K562 (cell line): ENCODE measurements around the gene CCDC97. TPM values are rescaled to one million over a fixed set of nuclear protein-coding genes. Genes with fewer than 3 reads are reported as not detected.

ENCODE experiments used
- BDP1 ChIP-seq: IDR thresholded peaks from 3 replicates; pipeline ENCODE4 v1.6.1; 2011; ENCODE audit not compliant: insufficient read length, insufficient read depth
- ERF ChIP-seq: fragments of 450-650 bp; formaldehyde crosslinking; IDR thresholded peaks from 2 replicates; pipeline ENCODE4 v1.4.0; 2020; ENCODE audit warnings: mild to moderate bottlenecking, mixed read lengths
- HCFC1 ChIP-seq: IDR thresholded peaks from 2 replicates; pipeline ENCODE4 v1.6.1; 2012; ENCODE audit warnings: low read depth, low read length, improper control_type of control experiment
- HNRNPUL1 ChIP-seq: fragments of 200-400 bp; formaldehyde crosslinking; IDR thresholded peaks from 2 replicates; pipeline ENCODE4 v1.6.1; 2017; ENCODE audit warnings: low read length
- IFI16 ChIP-seq: fragments of 250-450 bp; sonication (Bioruptor Pico); IDR thresholded peaks from 2 replicates; pipeline ENCODE4 v2.1.2; 2022; ENCODE audit warnings: mild to moderate bottlenecking, inconsistent platforms
- LCOR ChIP-seq: sonication (generic); formaldehyde crosslinking; IDR thresholded peaks from 2 replicates; pipeline ENCODE4 v1.8.0; 2022; ENCODE audit warnings: mild to moderate bottlenecking, missing genetic modification reagents
- PCBP2 ChIP-seq: fragments of 200-400 bp; formaldehyde crosslinking; IDR thresholded peaks from 2 replicates; pipeline ENCODE4 v1.6.1; 2018; ENCODE audit warnings: low read length, low read depth, mild to moderate bottlenecking, moderate library complexity; ENCODE audit not compliant: poor library complexity, severe bottlenecking
- PHTF2 ChIP-seq: fragments of 250-450 bp; sonication (Bioruptor Pico); IDR thresholded peaks from 2 replicates; pipeline ENCODE4 v1.5.0; 2021; ENCODE audit warnings: mild to moderate bottlenecking
- POLR2G ChIP-seq: fragments of 200-400 bp; formaldehyde crosslinking; IDR thresholded peaks from 2 replicates; pipeline ENCODE4 v1.6.1; 2017; ENCODE audit warnings: low read depth, mild to moderate bottlenecking, antibody characterized with exemption, low read length, moderate library complexity
- SMARCE1 ChIP-seq: fragments of 450-650 bp; IDR thresholded peaks from 2 replicates; pipeline ENCODE4 v1.7.1; 2016; ENCODE audit warnings: mild to moderate bottlenecking
- SP1 ChIP-seq: sonication (generic); formaldehyde crosslinking; IDR thresholded peaks from 2 replicates; pipeline ENCODE4 v1.8.1; 2022; ENCODE audit warnings: mild to moderate bottlenecking, missing genetic modification reagents
- ZNF165 ChIP-seq: fragments of 250-450 bp; sonication (Bioruptor Pico); IDR thresholded peaks from 2 replicates; pipeline ENCODE4 v1.4.0; 2020; ENCODE audit warnings: borderline replicate concordance
- ZNF75A ChIP-seq: fragments of 450-650 bp; formaldehyde crosslinking; IDR thresholded peaks from 2 replicates; pipeline ENCODE4 v1.4.0; 2020; ENCODE audit warnings: mild to moderate bottlenecking
- polyA plus RNA-seq, 8 experiments: library from polyadenylated mRNA; depleted of rRNA in 4 of 8; stranded (reverse) in 5 of 8; unstranded in 3 of 8; fragments of >200 nt; fragmentation: Nextera tagmentation in 2 of 8; fragmentation: Illumina TruSeq in 1 of 8; extraction: Ambion mirVana in 2 of 8; extraction: Trizol in 1 of 8; gene quantifications; 2 replicates each; pipeline versions ENCODE4 v1.2.1 to v1.2.3, GENCODE V29; 2011 to 2014; ENCODE audit warnings: inconsistent platforms in 1 of 8, missing spikeins in 1 of 8
- total RNA-seq, 7 experiments: library from RNA; depleted of rRNA in 6 of 7; stranded (reverse); fragments of >200 nt in 6 of 7; fragmentation: Illumina TruSeq in 2 of 7; extraction: Trizol in 2 of 7; gene quantifications; 2 replicates each; pipeline versions ENCODE4 v1.2.1 to v1.2.3, GENCODE V29; 2011 to 2021; ENCODE audit warnings: low replicate concordance in 1 of 7
- TF ChIP-seq, protein P1 (sequence below), 2 experiments: IDR thresholded peaks; 2 replicates each; pipeline ENCODE4 v1.6.1; 2012; ENCODE audit warnings: improper control_type of control experiment in 2 of 2, low read depth in 2 of 2, low read length in 2 of 2, borderline replicate concordance in 1 of 2
- TF ChIP-seq, protein P2 (sequence below): conservative IDR thresholded peaks from 2 replicates; pipeline ENCODE4 v1.6.1; 2011; ENCODE audit warnings: low read depth, mild to moderate bottlenecking, low read length; ENCODE audit not compliant: control insufficient read depth
- TF ChIP-seq, protein P3 (sequence below): fragments of 450-650 bp; IDR thresholded peaks from 2 replicates; pipeline ENCODE4 v1.6.1; 2018; ENCODE audit not compliant: partially characterized antibody
- TF ChIP-seq, protein P4 (sequence below): IDR thresholded peaks from 2 replicates; pipeline ENCODE4 v1.6.1; 2012; ENCODE audit warnings: low read depth, low read length, improper control_type of control experiment, borderline replicate concordance
- TF ChIP-seq, protein P5 (sequence below): fragments of 450-650 bp; IDR thresholded peaks from 2 replicates; pipeline ENCODE4 v1.6.1; 2016; ENCODE audit warnings: low read depth, mild to moderate bottlenecking, moderate library complexity

Gene CCDC97
- total and polyA plus RNA-seq, 9 of the 15 experiments (the other 6 are each of a cell fraction or from before 2014, with no cell fraction given), result 0.60 to 16.5 (median 7.0) TPM

DNA sequence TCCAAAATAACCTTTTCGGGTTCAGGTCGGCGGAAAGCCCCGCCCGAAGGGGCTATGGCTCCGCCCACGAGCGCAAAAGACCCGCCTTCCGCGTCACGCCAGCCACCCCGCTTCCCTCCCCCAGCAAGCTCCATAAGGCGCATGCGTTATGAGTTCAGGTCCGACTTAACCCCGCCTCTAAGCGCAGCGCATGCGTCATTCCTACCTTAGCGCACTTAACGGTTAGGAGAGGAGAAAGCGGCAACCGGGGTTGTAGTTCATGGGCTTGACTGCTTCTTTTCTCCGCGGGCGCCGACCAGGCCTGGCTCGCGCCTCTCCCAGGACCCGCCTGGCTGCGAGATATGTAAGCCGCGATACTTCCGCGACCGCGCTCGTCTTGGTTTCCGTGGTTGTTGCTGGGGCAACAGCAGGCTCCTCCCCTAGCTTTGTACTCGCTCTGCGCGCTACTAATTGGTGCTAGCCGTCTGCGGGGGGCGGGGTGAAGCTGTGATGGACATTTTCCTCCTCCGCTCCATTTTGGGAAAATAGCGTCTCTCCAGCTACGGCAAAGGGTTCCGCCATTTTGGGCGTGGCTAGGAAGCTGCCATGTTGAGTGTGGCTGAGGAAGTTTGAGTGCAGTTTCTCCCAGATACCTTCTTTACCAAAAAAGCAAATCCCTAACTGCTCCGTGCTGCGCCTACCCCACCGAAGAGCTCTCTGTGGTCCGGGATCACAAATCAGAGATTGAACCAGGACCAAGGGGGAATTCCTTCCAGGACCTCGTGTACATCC, 54.0 kb downstream of the CCDC97 start, which contains the start of gene B9D2 (continued):
- TF ChIP-seq, protein P1, sequence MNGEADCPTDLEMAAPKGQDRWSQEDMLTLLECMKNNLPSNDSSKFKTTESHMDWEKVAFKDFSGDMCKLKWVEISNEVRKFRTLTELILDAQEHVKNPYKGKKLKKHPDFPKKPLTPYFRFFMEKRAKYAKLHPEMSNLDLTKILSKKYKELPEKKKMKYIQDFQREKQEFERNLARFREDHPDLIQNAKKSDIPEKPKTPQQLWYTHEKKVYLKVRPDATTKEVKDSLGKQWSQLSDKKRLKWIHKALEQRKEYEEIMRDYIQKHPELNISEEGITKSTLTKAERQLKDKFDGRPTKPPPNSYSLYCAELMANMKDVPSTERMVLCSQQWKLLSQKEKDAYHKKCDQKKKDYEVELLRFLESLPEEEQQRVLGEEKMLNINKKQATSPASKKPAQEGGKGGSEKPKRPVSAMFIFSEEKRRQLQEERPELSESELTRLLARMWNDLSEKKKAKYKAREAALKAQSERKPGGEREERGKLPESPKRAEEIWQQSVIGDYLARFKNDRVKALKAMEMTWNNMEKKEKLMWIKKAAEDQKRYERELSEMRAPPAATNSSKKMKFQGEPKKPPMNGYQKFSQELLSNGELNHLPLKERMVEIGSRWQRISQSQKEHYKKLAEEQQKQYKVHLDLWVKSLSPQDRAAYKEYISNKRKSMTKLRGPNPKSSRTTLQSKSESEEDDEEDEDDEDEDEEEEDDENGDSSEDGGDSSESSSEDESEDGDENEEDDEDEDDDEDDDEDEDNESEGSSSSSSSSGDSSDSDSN (IDR thresholded peaks at IDR 0.05; ENCODE audit: borderline replicate concordance in 1 of 2, low read depth in 2 of 2, low read length in 2 of 2), result 0 out of 4 replicates have a peak, but pooled peaks of 1 of the 2 experiments have one; percentile 43
- TF ChIP-seq HNRNPUL1 (no peak), BDP1 (no peak), IFI16 (CRISPR knock-in tag) (no peak), SMARCE1 (no peak), PCBP2 (no peak), HCFC1 (peak; percentile 87), SP1 (peak; percentile 87), ZNF165 (CRISPR knock-in tag) (no peak), PHTF2 (CRISPR knock-in tag) (no peak), ZNF75A (CRISPR knock-in tag) (peak; percentile 48; the same call in 1 of the 2 replicates), LCOR (CRISPR knock-in tag) (peak; percentile 85), POLR2G (peak; percentile 86), ERF (CRISPR knock-in tag) (0 out of 2 replicates have a peak, but pooled peaks have one; percentile 10)
- TF ChIP-seq, protein P2, sequence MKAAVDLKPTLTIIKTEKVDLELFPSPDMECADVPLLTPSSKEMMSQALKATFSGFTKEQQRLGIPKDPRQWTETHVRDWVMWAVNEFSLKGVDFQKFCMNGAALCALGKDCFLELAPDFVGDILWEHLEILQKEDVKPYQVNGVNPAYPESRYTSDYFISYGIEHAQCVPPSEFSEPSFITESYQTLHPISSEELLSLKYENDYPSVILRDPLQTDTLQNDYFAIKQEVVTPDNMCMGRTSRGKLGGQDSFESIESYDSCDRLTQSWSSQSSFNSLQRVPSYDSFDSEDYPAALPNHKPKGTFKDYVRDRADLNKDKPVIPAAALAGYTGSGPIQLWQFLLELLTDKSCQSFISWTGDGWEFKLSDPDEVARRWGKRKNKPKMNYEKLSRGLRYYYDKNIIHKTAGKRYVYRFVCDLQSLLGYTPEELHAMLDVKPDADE, result peak; percentile 84; the same call in 1 of the 2 replicates
- TF ChIP-seq, protein P3, sequence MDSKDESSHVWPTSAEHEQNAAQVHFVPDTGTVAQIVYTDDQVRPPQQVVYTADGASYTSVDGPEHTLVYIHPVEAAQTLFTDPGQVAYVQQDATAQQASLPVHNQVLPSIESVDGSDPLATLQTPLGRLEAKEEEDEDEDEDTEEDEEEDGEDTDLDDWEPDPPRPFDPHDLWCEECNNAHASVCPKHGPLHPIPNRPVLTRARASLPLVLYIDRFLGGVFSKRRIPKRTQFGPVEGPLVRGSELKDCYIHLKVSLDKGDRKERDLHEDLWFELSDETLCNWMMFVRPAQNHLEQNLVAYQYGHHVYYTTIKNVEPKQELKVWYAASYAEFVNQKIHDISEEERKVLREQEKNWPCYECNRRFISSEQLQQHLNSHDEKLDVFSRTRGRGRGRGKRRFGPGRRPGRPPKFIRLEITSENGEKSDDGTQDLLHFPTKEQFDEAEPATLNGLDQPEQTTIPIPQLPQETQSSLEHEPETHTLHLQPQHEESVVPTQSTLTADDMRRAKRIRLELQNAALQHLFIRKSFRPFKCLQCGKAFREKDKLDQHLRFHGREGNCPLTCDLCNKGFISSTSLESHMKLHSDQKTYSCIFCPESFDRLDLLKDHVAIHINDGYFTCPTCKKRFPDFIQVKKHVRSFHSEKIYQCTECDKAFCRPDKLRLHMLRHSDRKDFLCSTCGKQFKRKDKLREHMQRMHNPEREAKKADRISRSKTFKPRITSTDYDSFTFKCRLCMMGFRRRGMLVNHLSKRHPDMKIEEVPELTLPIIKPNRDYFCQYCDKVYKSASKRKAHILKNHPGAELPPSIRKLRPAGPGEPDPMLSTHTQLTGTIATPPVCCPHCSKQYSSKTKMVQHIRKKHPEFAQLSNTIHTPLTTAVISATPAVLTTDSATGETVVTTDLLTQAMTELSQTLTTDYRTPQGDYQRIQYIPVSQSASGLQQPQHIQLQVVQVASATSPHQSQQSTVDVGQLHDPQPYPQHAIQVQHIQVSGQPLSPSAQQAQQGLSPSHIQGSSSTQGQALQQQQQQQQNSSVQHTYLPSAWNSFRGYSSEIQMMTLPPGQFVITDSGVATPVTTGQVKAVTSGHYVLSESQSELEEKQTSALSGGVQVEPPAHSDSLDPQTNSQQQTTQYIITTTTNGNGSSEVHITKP, result peak; percentile 14
- TF ChIP-seq, protein P4, sequence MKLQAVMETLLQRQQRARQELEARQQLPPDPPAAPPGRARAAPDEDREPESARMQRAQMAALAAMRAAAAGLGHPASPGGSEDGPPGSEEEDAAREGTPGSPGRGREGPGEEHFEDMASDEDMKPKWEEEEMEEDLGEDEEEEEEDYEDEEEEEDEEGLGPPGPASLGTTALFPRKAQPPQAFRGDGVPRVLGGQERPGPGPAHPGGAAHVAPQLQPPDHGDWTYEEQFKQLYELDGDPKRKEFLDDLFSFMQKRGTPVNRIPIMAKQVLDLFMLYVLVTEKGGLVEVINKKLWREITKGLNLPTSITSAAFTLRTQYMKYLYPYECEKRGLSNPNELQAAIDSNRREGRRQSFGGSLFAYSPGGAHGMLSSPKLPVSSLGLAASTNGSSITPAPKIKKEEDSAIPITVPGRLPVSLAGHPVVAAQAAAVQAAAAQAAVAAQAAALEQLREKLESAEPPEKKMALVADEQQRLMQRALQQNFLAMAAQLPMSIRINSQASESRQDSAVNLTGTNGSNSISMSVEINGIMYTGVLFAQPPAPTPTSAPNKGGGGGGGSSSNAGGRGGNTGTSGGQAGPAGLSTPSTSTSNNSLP, result no peak
- TF ChIP-seq, protein P5, sequence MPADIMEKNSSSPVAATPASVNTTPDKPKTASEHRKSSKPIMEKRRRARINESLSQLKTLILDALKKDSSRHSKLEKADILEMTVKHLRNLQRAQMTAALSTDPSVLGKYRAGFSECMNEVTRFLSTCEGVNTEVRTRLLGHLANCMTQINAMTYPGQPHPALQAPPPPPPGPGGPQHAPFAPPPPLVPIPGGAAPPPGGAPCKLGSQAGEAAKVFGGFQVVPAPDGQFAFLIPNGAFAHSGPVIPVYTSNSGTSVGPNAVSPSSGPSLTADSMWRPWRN, result no peak
